Measurements from ENCODE around the gene SURF1. TPM values are rescaled to one million over a fixed set of nuclear protein-coding genes. Genes with fewer than 3 reads are reported as not detected.
"Not testable (repeated sequence)": the region's sequence is repeated elsewhere in the genome, so short reads cannot be mapped to it uniquely, and the experiment has no call there.

Gene SURF1
- total and polyA plus RNA-seq, 12 donors, result 41.7 to 85.4 (median 61.2) TPM

GRCh38 chr9:133379153-133380086 is 23.1 kb upstream of the SURF1 start:
- Histone ChIP-seq H3K27me3 (no peaks in the 10 kb centered on the region), H3K36me3 (no peaks in the 10 kb centered on the region), H3K9me3 (peaks cover 0 to 8% (median 0%) of the 10 kb centered on the region in 11 donors), H3K4me1 (peaks cover 0 to 18% (median 13%) of the 10 kb centered on the region in 9 donors), H3K27ac (no peak overlapping the region), H3K4me3 (no peak overlapping the region)
- ATAC-seq (no peak), DNase-seq (no peak)
- WGBS, 2 donors, result 90 to 91% methylated on average over 14 of the region's 14 CpGs
- TF ChIP-seq, protein P1, sequence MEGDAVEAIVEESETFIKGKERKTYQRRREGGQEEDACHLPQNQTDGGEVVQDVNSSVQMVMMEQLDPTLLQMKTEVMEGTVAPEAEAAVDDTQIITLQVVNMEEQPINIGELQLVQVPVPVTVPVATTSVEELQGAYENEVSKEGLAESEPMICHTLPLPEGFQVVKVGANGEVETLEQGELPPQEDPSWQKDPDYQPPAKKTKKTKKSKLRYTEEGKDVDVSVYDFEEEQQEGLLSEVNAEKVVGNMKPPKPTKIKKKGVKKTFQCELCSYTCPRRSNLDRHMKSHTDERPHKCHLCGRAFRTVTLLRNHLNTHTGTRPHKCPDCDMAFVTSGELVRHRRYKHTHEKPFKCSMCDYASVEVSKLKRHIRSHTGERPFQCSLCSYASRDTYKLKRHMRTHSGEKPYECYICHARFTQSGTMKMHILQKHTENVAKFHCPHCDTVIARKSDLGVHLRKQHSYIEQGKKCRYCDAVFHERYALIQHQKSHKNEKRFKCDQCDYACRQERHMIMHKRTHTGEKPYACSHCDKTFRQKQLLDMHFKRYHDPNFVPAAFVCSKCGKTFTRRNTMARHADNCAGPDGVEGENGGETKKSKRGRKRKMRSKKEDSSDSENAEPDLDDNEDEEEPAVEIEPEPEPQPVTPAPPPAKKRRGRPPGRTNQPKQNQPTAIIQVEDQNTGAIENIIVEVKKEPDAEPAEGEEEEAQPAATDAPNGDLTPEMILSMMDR (IDR thresholded peaks at IDR 0.05), result no peak
- intact Hi-C loops (cut with DNase I), result loop anchor here in 3 of 10 donors (5.0 kb wide), 3 partner anchors 38 to 47 kb away; partner anchors contain the start of genes REXO4 (in 2 of the 3) and SURF6 (in 1 of the 3)

DNA sequence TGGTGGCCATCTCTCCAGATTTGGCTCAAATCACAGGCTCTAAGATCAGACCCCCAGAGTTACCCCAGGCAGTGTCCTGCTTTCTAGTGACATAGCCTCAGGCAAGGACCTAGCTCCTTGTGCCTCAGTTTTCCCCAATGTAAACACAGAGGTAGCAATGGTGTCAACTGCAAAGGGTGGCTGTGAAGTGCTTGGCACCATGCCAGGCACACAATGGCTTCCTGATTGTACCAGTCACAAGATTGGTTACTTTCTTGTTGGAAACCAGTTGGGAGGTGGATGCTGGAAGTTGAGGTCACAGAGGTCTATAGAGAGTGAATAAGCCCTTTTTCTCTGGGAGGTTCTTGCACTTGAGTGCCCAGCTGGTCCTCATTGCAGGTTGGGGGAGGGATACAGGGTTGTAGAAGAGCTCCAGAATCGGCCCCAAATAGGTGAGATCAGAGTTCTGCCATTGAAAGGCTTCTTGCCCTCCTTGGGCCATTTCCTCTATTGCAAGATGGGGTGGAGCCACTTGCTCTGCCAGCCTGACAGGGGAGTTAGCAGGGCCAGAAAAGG is 22.2 kb upstream of the SURF1 start:
- Histone ChIP-seq H3K4me3 (no peak overlapping the region), H3K4me1 (peaks cover 0 to 28% (median 22%) of the 10 kb centered on the region in 9 donors), H3K9me3 (peaks cover 0 to 8% (median 0%) of the 10 kb centered on the region in 11 donors), H3K27ac (no peak overlapping the region), H3K36me3 (peaks cover 0 to 6% (median 0%) of the 10 kb centered on the region in 9 donors), H3K27me3 (no peaks in the 10 kb centered on the region)
- DNase-seq (no peak), ATAC-seq (no peak)
- intact Hi-C loops (cut with DNase I), result loop anchor here in 3 of 10 donors (5.0 kb wide), 3 partner anchors 39 to 46 kb away; partner anchors contain the start of genes REXO4 (in 2 of the 3) and SURF6 (in 1 of the 3)
- WGBS, 2 donors, result 85 to 86% methylated on average over 1 of the region's 1 CpG
- TF ChIP-seq, protein P1 (IDR thresholded peaks at IDR 0.05), result no peak

DNA sequence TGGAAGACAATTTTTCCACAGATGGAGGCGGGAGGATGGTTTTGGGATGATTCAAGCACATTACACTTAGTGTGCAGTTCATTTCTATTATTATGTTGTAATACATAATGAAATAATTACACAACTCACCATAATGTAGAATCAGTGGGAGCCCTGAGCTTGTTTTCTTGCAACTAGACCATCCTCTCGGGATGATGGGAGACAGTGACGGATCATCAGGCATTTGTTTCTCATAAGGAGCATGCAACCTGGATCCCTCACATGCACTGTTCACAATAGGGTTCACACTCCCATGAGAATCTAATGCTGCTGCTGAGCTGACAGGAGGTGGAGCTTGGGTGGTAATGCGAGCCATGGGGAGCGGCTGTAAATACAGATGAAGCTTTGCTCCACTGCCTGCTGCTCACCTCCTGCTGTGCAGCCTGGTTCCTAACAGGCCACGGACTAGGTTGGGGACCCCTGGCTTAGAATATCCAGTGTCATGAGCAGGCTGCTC is 21.5 kb upstream of the SURF1 start:
- intact Hi-C loops (cut with DNase I), result loop anchor here in 3 of 10 donors (5.0 kb wide), 3 partner anchors 40 to 45 kb away; partner anchors contain the start of genes REXO4 (in 2 of the 3) and SURF6 (in 1 of the 3)
- ATAC-seq, result no peak
- Histone ChIP-seq H3K36me3 (peaks cover 0 to 13% (median 6%) of the 10 kb centered on the region in 9 donors), H3K27ac (no peak overlapping the region), H3K4me1 (peaks cover 1 to 35% (median 29%) of the 10 kb centered on the region in 9 donors), H3K9me3 (peaks cover 0 to 8% (median 0%) of the 10 kb centered on the region in 11 donors), H3K4me3 (no peak overlapping the region), H3K27me3 (no peaks in the 10 kb centered on the region)
- 80% methylated on average over 6 of the region's 6 CpGs for WGBS, 2 donors
- DNase-seq, result no peak
- TF ChIP-seq, protein P1 (IDR thresholded peaks at IDR 0.05), result no peak

DNA sequence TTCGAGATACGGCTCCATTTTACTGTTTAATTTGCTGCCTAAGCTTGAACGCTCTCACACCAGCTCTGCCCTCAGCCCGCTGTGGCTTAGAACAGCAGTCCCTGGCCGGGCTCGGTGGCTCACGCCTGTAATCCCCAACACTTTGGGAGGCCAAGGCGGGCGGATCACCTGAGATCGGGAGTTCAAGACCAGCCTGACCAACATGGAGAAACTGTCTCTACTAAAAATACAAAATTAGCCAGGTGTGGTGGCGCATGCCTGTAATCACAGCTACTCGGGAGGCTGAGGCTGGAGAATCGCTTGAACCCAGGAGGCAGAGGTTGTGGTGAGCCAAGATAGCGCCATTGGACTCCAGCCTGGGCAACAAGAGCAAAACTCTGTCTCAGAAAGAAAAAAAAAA is 21.0 kb upstream of the SURF1 start:
- H3K27me3 ChIP-seq, H3K4me3 ChIP-seq, DNase-seq, H3K27ac ChIP-seq, ATAC-seq, H3K9me3 ChIP-seq: not testable (repeated sequence)
- peaks cover 0 to 18% (median 7%) of the 10 kb centered on the region in 9 donors for H3K36me3 ChIP-seq
- peaks cover 6 to 40% (median 34%) of the 10 kb centered on the region in 9 donors for H3K4me1 ChIP-seq
- intact Hi-C loops (cut with DNase I), result loop anchor here in 3 of 10 donors (5.0 kb wide), 3 partner anchors 40 to 45 kb away; partner anchors contain the start of genes REXO4 (in 2 of the 3) and SURF6 (in 1 of the 3)
- WGBS, 2 donors, result 93 to 94% methylated on average over 14 of the region's 14 CpGs
